Measurements from ENCODE around the gene GABBR2.

GABBR2 gene

GRCh38 chr9:98260635-98261034, 448.1 kb downstream of the GABBR2 start:
- DNase-seq (ENCODE audit: low read depth in 2 of 2): no peak

- DNase-seq (ENCODE audit: low read depth in 2 of 2): no peak
Observed at GRCh38 chr9:98259791-98260190, 448.9 kb downstream of the GABBR2 start.

GRCh38 chr9:98256756-98257155, 452.0 kb downstream of the GABBR2 start:
- DNase-seq (ENCODE audit: low read depth in 2 of 2): peak in 1 of 2 experiments; percentile 11

- DNase-seq (ENCODE audit: low read depth in 2 of 2): peak; percentile 91 to 96
Observed at GRCh38 chr9:98255578-98256296, 453.0 kb downstream of the GABBR2 start, which contains the start of gene TBC1D2. TBC1D2 (minus strand) TSS chr9:98255649; CDS start chr9:98255541, 108 bp downstream.

GRCh38 chr9:98255061-98255577, 453.6 kb downstream of the GABBR2 start:
- no peak for DNase-seq (ENCODE audit: low read depth in 2 of 2)

- no peak for DNase-seq (ENCODE audit: low read depth in 2 of 2)
Observed at GRCh38 chr9:98254228-98255060, 454.3 kb downstream of the GABBR2 start.

- DNase-seq (ENCODE audit: low read depth in 2 of 2): no peak
Observed at GRCh38 chr9:98253565-98253964, 455.2 kb downstream of the GABBR2 start.

GRCh38 chr9:98251551-98251950, 457.2 kb downstream of the GABBR2 start:
- DNase-seq (ENCODE audit: low read depth in 2 of 2): no peak

GRCh38 chr9:98249771-98250170, 459.0 kb downstream of the GABBR2 start:
- DNase-seq (ENCODE audit: low read depth in 2 of 2): no peak

- DNase-seq (ENCODE audit: low read depth in 2 of 2): no peak
Observed at GRCh38 chr9:98248737-98249474, 459.8 kb downstream of the GABBR2 start.

- no peak for DNase-seq (ENCODE audit: low read depth in 2 of 2)
Observed at GRCh38 chr9:98247831-98248657, 460.7 kb downstream of the GABBR2 start.

GRCh38 chr9:98242426-98242825, 466.3 kb downstream of the GABBR2 start:
- DNase-seq (ENCODE audit: low read depth in 2 of 2): no peak

GRCh38 chr9:98241357-98242300, 467.1 kb downstream of the GABBR2 start:
- DNase-seq (ENCODE audit: low read depth in 2 of 2): no peak

GRCh38 chr9:98240475-98240874, 468.3 kb downstream of the GABBR2 start:
- DNase-seq (ENCODE audit: low read depth in 2 of 2): no peak

Data from stimulated activated CD4-positive, alpha-beta T cell treated with anti-CD3 and anti-CD28 coated beads, Interleukin-12 subunit alpha, Interleukin-12 subunit beta, amount 100 ng/mL, for 24 hours (primary cell).